HepG2 (cell line): Measurements from ENCODE around the gene TMEM108. TPM values are rescaled to one million over a fixed set of nuclear protein-coding genes. Genes with fewer than 3 reads are reported as not detected.

Source experiments
- ATAC-seq: fragments of 200-7000 bp; cut with Tn5 transposase; 3 replicates; pipeline ENCODE4 v1.9.1; 2020; ENCODE audit warnings: mild to moderate bottlenecking, moderate library complexity
- BruUV-seq: library from RNA; stranded (reverse); fragments of 400-500 nt; replicated peaks from 2 replicates; lab custom pipeline; 2021; lab: Mats Ljungman, UMichigan
- CTCF ChIA-PET: fragments of 300-600 bp; formaldehyde crosslinking; extraction: SDS; loops from one replicate; lab custom pipeline; 2021; ENCODE audit warnings: low total read pairs, inconsistent platforms, low intra/inter-chr PET ratio; lab: Yijun Ruan, JAX
- POLR2A ChIA-PET: fragments of 350-600 bp; sonication (Branson Sonifier 250); formaldehyde crosslinking; loops from one replicate; lab custom pipeline; 2020; ENCODE audit warnings: antibody characterized with exemption, inconsistent platforms; lab: Yijun Ruan, JAX
- DNase-seq: peaks from one replicate; pipeline ENCODE4 v3.0.0-alpha.2; 2015; ENCODE audit warnings: low spot score
- FAIRE-seq: peaks from 3 replicates; lab custom pipeline; 2011; peaks lifted over from hg19 to GRCh38; lab: Jason Lieb, UNC
- H2AFZ ChIP-seq: one replicate; pipeline ENCODE4 v1.6.1; 2011; ENCODE audit warnings: low read length, inconsistent platforms
- H3K27ac ChIP-seq: fragments of 300-600 bp; 3 replicates; pipeline ENCODE4 v1.8.0; 2011; ENCODE audit warnings: mixed run types, mild to moderate bottlenecking, mixed read lengths, low read length, inconsistent platforms; ENCODE audit not compliant: insufficient read depth; ENCODE audit errors: extremely low read length
- H3K27me3 ChIP-seq, 2 experiments: fragments of 200-600 bp in 1 of 2; 2 replicates in 1 of 2; 3 replicates in 1 of 2; pipeline versions ENCODE4 v1.6.0 to v1.8.0; 2011; ENCODE audit warnings: low read length in 2 of 2, mild to moderate bottlenecking in 2 of 2, moderate library complexity in 2 of 2, inconsistent platforms in 1 of 2; ENCODE audit not compliant: insufficient read depth in 2 of 2, control insufficient read depth in 1 of 2
- H3K36me3 ChIP-seq, 2 experiments: fragments of 200-600 bp in 1 of 2; replicated peaks in 1 of 2; 2 replicates in 1 of 2; 3 replicates in 1 of 2; pipeline versions ENCODE4 v1.5.1 to v1.8.0; 2011; ENCODE audit warnings: low read length in 2 of 2, inconsistent platforms in 1 of 2; ENCODE audit not compliant: insufficient read depth in 2 of 2, control insufficient read depth in 1 of 2
- H3K4me1 ChIP-seq: 2 replicates; pipeline ENCODE4 v1.5.1; 2012; ENCODE audit warnings: low read length, inconsistent platforms; ENCODE audit not compliant: insufficient read depth
- H3K4me2 ChIP-seq: 2 replicates; pipeline ENCODE4 v1.6.0; 2011; ENCODE audit warnings: low read depth, low read length, inconsistent platforms
- H3K4me3 ChIP-seq, 3 experiments: fragments of 200-600 bp in 1 of 3; sonication (generic), shearing (Covaris generic) in 1 of 3; replicated peaks in 1 of 3; 2 replicates each; pipeline ENCODE4 v1.5.1; 2011 to 2016; ENCODE audit warnings: low read length in 3 of 3, inconsistent platforms in 2 of 3, low read depth in 2 of 3, mild to moderate bottlenecking in 2 of 3, control low read depth in 1 of 3, mixed read lengths in 1 of 3; ENCODE audit not compliant: insufficient read depth in 1 of 3
- H3K79me2 ChIP-seq: one replicate; pipeline ENCODE4 v1.6.1; 2011; ENCODE audit warnings: low read length, inconsistent platforms; ENCODE audit not compliant: insufficient read depth
- H3K9ac ChIP-seq: 2 replicates; pipeline ENCODE4 v1.6.0; 2011; ENCODE audit warnings: mild to moderate bottlenecking, low read depth, low read length, inconsistent platforms; ENCODE audit not compliant: insufficient read depth
- H3K9me3 ChIP-seq: 2 replicates; pipeline ENCODE4 v1.5.1; 2012; ENCODE audit warnings: mild to moderate bottlenecking, low read length
- H4K20me1 ChIP-seq: 2 replicates; pipeline ENCODE4 v1.6.0; 2011; ENCODE audit warnings: inconsistent platforms, mild to moderate bottlenecking, low read length, moderate library complexity; ENCODE audit not compliant: insufficient read depth
- ARNT2 ChIP-seq: sonication (generic); formaldehyde crosslinking; IDR thresholded peaks from 2 replicates; pipeline ENCODE4 v1.8.0; 2022; ENCODE audit warnings: mild to moderate bottlenecking, low read depth, missing genetic modification reagents, moderate library complexity
- CENPX ChIP-seq: sonication (generic); formaldehyde crosslinking; IDR thresholded peaks from 2 replicates; pipeline ENCODE4 v1.9.0; 2021; ENCODE audit warnings: mild to moderate bottlenecking, missing genetic modification reagents, moderate library complexity
- HDAC1 ChIP-seq: sonication (generic); formaldehyde crosslinking; IDR thresholded peaks from 2 replicates; pipeline ENCODE4 v1.5.1; 2020; ENCODE audit warnings: mild to moderate bottlenecking, missing genetic modification reagents
- HES4 ChIP-seq: sonication (generic); formaldehyde crosslinking; IDR thresholded peaks from 2 replicates; pipeline ENCODE4 v1.9.0; 2021; ENCODE audit warnings: mild to moderate bottlenecking, missing genetic modification reagents, borderline replicate concordance
- MLXIP ChIP-seq: sonication (generic); formaldehyde crosslinking; IDR thresholded peaks from 2 replicates; pipeline ENCODE4 v1.9.0; 2021; ENCODE audit warnings: missing genetic modification reagents, borderline replicate concordance
- MNT ChIP-seq: fragments of 450-650 bp; IDR thresholded peaks from 2 replicates; pipeline ENCODE4 v1.6.1; 2016
- MTF2 ChIP-seq: sonication (generic); formaldehyde crosslinking; IDR thresholded peaks from 2 replicates; pipeline ENCODE4 v1.5.0; 2020; ENCODE audit warnings: missing genetic modification reagents, borderline replicate concordance
- SOX5 ChIP-seq: IDR thresholded peaks from 2 replicates; pipeline ENCODE4 v1.6.1; 2016; ENCODE audit warnings: borderline replicate concordance
- SP140L ChIP-seq: sonication (generic); formaldehyde crosslinking; IDR thresholded peaks from 2 replicates; pipeline ENCODE4 v1.4.0; 2020; ENCODE audit warnings: missing genetic modification reagents, borderline replicate concordance
- YEATS2 ChIP-seq: sonication (generic); formaldehyde crosslinking; IDR thresholded peaks from 2 replicates; pipeline ENCODE4 v1.4.0; 2020; ENCODE audit warnings: missing genetic modification reagents, borderline replicate concordance
- ZBTB1 ChIP-seq: sonication (generic); formaldehyde crosslinking; IDR thresholded peaks from 2 replicates; pipeline ENCODE4 v1.4.0; 2020; ENCODE audit warnings: missing genetic modification reagents, borderline replicate concordance
- ZFP36L1 ChIP-seq: sonication (generic); formaldehyde crosslinking; IDR thresholded peaks from 2 replicates; pipeline ENCODE4 v1.8.0; 2022; ENCODE audit warnings: mild to moderate bottlenecking, missing genetic modification reagents, moderate library complexity
- ZNF18 ChIP-seq: sonication (generic); formaldehyde crosslinking; IDR thresholded peaks from 2 replicates; pipeline ENCODE4 v1.8.0; 2022; ENCODE audit warnings: mild to moderate bottlenecking, missing genetic modification reagents; ENCODE audit not compliant: insufficient replicate concordance
- ZNF441 ChIP-seq: sonication (generic); formaldehyde crosslinking; IDR thresholded peaks from 2 replicates; pipeline ENCODE4 v1.7.0; 2021; ENCODE audit warnings: missing genetic modification reagents, borderline replicate concordance
- ZSCAN12 ChIP-seq: sonication (generic); formaldehyde crosslinking; IDR thresholded peaks from 2 replicates; pipeline ENCODE4 v1.9.0; 2021; ENCODE audit warnings: mild to moderate bottlenecking, missing genetic modification reagents
- WGBS: methylation state at CpG from one replicate; pipeline ENCODE4 v1.1.6; 2017; ENCODE audit warnings: low lambda C conversion rate; 5-methylcytosine and 5-hydroxymethylcytosine counted together
- in situ Hi-C: cut with HindIII; loops from 2 replicates; pipeline ENCODE4 v1.10.0; 2017; ENCODE audit warnings: low pct_unique_long_range_greater_than_20kb; ENCODE audit not compliant: extremely low pct_ligation_motif_present
- intact Hi-C: fragments of 100-400 bp; cut with micrococcal nuclease; formaldehyde crosslinking; loops from one replicate; pipeline ENCODE4 v1.10.0; 2022; ENCODE audit not compliant: unreplicated experiment
- polyA plus RNA-seq, 8 experiments: library from polyadenylated mRNA; depleted of rRNA in 3 of 8; stranded (reverse) in 7 of 8; unstranded in 1 of 8; fragments of >200 nt; fragmentation: Illumina TruSeq in 4 of 8; extraction: Trizol in 4 of 8; gene quantifications; 2 replicates each; pipeline versions ENCODE4 v1.2.1 to v1.2.3, GENCODE V29; 2011 to 2016; ENCODE audit warnings: low read depth in 4 of 8, missing spikeins in 1 of 8, mixed read lengths in 1 of 8; ENCODE audit not compliant: insufficient read depth in 1 of 8
- total RNA-seq, 5 experiments: library from RNA; depleted of rRNA; stranded (reverse); fragments of >200 nt; fragmentation: Illumina TruSeq; extraction: Trizol; gene quantifications; 2 replicates each; pipeline ENCODE4 v1.2.3, GENCODE V29; 2016; ENCODE audit warnings: low read depth in 1 of 5

TMEM108 gene
- total and polyA plus RNA-seq, 2 of the 13 experiments (the other 11 are each of a cell fraction or from before 2014, with no cell fraction given), result not detected

GRCh38 chr3:133136114-133137041, 98.2 kb downstream of the TMEM108 start:
- intact Hi-C loops (no loop called here), in situ Hi-C loops (no loop called here)
- Histone ChIP-seq H3K4me2 (no peak overlapping the region), H3K27ac (no peak overlapping the region), H3K79me2 (no peaks in the 10 kb centered on the region), H3K36me3 (no peaks in the 10 kb centered on the region), H3K4me3 (no peak overlapping the region), H4K20me1 (no peaks in the 10 kb centered on the region), H2AFZ (no peak overlapping the region), H3K9ac (no peak overlapping the region), H3K9me3 (no peaks in the 10 kb centered on the region), H3K27me3 (no peaks in the 10 kb centered on the region; a peak in 1 of 5 replicates), H3K4me1 (no peaks in the 10 kb centered on the region)
- DNase-seq (no peak), FAIRE-seq (no peak), ATAC-seq (no peak)
- 17% methylated on average over 2 of the region's 2 CpGs for WGBS
- ChIA-PET POLR2A (no interaction called here), CTCF (no interaction called here)
- TF ChIP-seq ZNF18 (CRISPR knock-in tag) (no peak), YEATS2 (CRISPR knock-in tag) (no peak), ZFP36L1 (CRISPR knock-in tag) (no peak), MNT (no peak), ZSCAN12 (CRISPR knock-in tag) (no peak), MTF2 (no peak), SP140L (CRISPR knock-in tag) (no peak), SOX5 (CRISPR knock-in tag) (no peak), CENPX (no peak), ZBTB1 (CRISPR knock-in tag) (no peak), ARNT2 (no peak), ZNF441 (CRISPR knock-in tag) (no peak), HDAC1 (CRISPR knock-in tag) (no peak), MLXIP (CRISPR knock-in tag) (no peak), HES4 (CRISPR knock-in tag) (no peak)
- BruUV-seq, result no TSS peak
